GM12865 (cell line): ENCODE measurements around the gene PRTN3.
"Not testable (repeated sequence)": the region's sequence is repeated elsewhere in the genome, so short reads cannot be mapped to it uniquely, and the experiment has no call there.

ENCODE experiments used
- DNase-seq: peaks from one replicate; pipeline ENCODE4 v3.0.0; 2010; ENCODE audit warnings: low read depth
- H3K4me3 ChIP-seq: 2 replicates; pipeline ENCODE4 v1.5.1; 2011; ENCODE audit warnings: mild to moderate bottlenecking, low read depth, low read length, control low read depth
- TF ChIP-seq, protein P1 (sequence below): IDR thresholded peaks from 2 replicates; pipeline ENCODE4 v1.5.1; 2011; ENCODE audit warnings: low read length, control low read depth, low read depth, inconsistent platforms; ENCODE audit not compliant: insufficient read depth; ENCODE audit errors: missing control alignments

Gene PRTN3

DNA sequence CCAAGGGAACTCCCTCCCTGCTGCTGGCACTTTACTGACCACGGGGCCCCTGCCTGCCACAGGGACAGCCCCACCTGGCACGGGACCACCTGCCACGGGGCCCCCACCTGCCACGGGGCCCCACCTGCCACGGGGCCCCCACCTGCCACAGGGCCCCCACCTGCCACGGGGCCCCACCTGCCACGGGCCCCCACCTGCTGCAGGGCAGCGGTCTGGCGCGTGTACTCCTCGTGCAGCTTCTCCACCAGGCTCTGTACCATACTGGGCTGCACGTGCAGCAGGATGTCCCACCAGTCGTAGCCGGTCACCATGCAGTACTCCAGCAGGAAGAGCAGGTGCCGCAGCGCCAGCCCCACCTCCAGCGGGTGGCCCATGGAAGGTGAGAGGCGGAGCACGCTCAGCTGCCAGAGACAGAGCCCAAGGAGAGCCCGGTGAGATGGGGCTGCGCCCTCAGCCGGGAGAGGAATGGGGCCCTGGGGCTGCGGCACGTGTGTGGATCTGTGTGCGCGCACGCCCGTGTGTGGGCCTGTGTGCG, 36.0 kb downstream of the PRTN3 start:
- TF ChIP-seq, protein P1, sequence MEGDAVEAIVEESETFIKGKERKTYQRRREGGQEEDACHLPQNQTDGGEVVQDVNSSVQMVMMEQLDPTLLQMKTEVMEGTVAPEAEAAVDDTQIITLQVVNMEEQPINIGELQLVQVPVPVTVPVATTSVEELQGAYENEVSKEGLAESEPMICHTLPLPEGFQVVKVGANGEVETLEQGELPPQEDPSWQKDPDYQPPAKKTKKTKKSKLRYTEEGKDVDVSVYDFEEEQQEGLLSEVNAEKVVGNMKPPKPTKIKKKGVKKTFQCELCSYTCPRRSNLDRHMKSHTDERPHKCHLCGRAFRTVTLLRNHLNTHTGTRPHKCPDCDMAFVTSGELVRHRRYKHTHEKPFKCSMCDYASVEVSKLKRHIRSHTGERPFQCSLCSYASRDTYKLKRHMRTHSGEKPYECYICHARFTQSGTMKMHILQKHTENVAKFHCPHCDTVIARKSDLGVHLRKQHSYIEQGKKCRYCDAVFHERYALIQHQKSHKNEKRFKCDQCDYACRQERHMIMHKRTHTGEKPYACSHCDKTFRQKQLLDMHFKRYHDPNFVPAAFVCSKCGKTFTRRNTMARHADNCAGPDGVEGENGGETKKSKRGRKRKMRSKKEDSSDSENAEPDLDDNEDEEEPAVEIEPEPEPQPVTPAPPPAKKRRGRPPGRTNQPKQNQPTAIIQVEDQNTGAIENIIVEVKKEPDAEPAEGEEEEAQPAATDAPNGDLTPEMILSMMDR = no peak
- no peak for DNase-seq

DNA sequence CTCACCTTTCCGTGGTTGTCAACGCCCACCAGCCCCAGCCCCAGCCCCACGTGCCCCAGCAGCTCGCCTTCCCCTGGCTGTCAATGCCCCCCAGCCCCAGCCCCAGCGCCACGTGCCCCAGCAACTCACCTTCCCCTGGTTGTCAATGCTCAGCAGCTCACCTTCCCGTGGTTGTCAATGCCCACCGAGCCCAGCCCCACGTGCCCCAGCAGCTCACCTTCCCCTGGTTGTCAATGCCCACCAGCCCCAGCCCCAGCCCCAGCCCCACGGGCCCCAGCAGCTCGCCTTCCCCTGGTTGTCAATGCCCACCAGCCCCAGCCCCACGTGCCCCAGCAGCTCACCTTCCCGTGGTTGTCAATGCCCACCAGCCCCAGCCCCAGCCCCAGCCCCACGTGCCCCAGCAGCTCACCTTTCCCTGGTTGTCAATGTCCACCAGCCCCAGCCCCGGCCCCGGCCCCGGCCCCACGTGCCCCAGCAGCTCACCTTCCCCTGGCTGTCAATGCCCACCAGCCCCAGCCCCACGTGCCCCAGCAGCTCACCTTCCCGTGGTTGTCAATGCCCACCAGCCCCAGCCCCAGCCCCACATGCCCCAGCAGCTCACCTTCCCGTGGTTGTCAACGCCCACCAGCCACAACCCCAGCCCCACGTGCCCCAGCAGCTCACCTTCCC, 37.3 kb downstream of the PRTN3 start:
- DNase-seq, H3K4me3 ChIP-seq: not testable (repeated sequence)

More for the DNA sequence above, 36.0 kb downstream of the PRTN3 start:
- H3K4me3 ChIP-seq = no peak overlapping the region

DNA sequence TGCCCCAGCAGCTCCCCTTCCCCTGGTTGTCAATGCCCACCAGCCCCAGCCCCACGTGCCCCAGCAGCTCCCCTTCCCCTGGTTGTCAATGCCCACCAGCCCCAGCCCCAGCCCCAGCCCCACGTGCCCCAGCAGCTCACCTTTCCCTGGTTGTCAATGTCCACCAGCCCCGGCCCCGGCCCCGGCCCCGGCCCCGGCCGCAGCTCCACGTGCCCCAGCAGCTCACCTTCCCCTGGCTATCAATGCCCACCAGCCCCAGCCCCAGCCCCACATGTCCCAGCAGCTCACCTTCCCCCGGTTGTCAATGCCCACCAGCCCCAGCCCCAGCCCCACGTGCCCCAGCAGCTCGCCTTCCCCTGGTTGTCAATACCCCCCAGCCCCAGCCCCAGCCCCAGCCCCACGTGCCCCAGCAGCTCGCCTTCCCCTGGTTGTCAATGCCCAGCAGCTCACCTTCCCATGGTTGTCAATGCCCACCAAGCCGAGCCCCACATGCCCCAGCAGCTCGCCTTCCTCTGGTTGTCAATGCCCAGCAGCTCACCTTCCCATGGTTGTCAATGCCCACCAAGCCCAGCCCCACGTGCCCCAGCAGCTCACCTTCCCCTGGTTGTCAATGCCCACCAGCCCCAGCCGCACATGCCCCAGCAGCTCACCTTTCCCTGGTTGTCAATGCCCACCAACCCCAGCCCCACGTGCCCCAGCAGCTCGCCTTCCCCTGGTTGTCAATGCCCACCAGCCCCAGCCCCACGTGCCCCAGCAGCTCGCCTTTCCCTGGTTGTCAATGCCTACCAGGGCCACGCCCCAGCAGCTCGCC, 38.2 kb downstream of the PRTN3 start:
- H3K4me3 ChIP-seq, DNase-seq: not testable (repeated sequence)

DNA sequence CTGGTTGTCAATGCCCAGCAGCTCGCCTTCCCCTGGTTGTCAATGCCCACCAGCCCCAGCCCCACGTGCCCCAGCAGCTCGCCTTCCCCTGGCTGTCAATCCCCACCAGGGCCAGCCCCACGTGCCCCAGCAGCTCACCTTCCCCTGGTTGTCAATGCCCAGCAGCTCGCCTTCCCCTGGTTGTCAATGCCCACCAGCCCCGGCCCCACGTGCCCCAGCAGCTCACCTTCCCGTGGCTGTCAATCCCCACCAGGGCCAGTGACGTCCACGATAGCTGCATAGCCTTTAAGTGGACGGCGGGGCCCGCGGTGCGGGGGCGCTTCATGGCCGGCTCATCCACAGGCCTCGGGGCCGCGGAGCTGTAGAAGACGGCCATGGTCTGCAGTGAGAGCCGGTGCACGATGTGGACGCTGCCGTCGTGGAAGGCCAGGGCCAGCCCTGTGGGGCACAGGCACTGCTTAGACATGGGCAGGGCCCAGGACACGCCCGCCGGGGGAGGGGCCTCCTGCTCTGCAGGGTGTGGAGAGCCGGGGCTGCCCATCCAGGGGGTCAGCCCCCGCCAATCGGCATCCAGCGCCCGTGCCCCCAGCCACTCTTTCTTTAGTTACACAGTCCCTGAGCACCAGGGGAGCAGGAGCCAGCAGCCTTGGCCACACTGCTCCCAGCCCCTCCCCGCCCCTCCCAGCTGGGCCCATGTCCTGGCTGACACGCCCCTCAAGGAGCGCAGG, 39.1 kb downstream of the PRTN3 start:
- H3K4me3 ChIP-seq = no peak overlapping the region
- TF ChIP-seq, protein P1 = no peak
- no peak for DNase-seq

DNA sequence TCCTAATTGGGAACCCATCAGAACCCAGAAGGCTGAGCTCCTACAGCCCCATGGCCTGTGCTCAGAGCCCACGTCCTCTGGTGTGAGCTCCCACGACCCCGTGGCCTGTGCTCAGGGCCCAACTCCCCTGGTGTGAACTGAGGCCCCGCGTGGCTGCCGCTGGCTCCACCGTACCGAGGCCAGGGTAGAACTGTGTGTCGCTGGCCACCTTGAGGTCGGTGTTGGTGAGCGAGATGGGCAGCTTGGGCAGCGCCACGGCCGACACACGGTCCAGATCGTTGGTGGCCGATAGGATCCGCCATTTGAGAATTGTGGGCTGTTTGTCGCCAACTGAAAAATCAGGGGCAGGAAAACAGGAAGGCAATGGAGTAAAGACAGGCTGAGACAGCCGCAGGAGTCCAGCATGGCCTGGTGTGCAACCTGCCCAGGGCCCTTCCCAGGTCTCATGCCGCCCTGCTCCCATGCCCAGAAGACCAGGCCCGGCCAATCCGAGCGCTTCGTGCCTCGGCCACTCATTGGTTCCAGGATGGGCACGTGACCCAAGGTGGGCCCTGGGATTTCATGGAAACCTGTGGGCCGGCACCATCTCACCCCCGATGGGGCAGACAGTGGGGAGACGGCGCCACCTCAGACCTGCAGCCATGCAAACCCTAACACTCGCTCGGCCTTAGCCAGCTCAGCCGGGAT, 40.7 kb downstream of the PRTN3 start:
- no peak for DNase-seq
- TF ChIP-seq, protein P1 = no peak
- H3K4me3 ChIP-seq = no peak overlapping the region

DNA sequence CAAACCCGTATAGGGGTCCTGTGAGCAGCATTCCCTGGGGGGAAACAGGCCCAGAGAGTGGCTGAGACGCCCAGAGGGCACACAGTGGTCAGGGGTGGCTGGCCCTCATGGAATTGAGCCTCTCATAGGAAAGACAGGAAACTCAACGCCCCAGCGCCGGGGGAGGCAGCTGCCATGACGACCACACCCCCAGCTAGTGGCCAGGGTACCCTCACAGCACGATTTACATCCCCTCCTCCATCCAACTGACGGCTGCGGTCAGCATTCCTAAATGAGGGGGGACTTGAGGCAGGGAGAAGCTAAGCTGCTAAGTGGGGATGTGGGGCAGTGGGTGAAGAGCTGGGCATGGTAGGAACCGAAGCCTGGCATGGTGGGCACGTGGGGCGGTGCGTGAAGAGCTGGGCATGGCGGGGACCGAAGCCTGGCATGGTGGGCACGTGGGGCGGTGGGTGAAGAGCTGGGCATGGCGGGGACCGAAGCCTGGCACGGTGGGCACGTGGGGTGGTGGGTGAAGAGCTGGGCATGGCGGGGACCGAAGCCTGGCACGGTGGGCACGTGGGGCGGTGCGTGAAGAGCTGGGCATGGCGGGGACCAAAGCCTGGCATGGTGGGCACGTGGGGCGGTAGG, 42.2 kb downstream of the PRTN3 start:
- DNase-seq = no peak
- no peak overlapping the region for H3K4me3 ChIP-seq
- TF ChIP-seq, protein P1 = no peak

DNA sequence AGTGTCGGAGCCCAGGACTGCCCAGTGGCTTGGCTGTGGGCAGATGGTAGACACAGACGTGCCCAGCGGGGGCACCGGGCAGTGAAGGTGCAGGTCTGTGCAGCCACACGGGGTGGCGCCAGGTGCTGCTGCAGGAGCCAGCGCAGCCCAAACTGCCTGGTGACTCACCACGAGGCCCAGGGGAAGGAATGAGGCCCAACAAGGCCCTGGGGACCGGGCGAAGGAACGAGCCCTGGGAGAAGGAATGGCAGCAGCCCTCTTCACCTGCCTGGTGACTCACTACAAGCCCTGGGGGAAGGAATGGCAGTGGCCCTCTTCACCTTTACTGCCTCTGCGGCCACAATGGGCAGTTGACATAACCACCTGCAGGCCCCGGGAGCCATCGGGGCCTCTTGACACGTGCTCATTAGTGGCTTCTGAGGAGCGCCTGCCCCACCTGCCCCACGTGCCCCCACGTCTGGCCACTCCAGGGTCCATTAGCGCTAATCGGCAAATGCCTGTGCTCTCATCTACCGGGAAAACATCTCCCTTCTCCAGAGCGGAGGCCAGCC, 42.9 kb downstream of the PRTN3 start:
- DNase-seq = no peak
- TF ChIP-seq, protein P1 = no peak
- H3K4me3 ChIP-seq = no peak overlapping the region
